Kidney (tissue), 14 donors: Measurements from ENCODE around the gene DISP3. TPM values are rescaled to one million over a fixed set of nuclear protein-coding genes. Genes with fewer than 3 reads are reported as not detected.
"Not testable (repeated sequence)": the region's sequence is repeated elsewhere in the genome, so short reads cannot be mapped to it uniquely, and the experiment has no call there.

ENCODE experiments used
- DNase-seq, 5 donors: peaks; one replicate each; pipeline ENCODE4 v3.0.0-alpha.2; 2013 to 2020
- FAIRE-seq: peaks from 2 replicates; lab custom pipeline; 2012; peaks lifted over from hg19 to GRCh38; lab: Jason Lieb, UNC
- H3K27ac ChIP-seq, 2 donors: one replicate each; pipeline ENCODE4 v1.7.0; 2013; ENCODE audit warnings: low read depth in 2 of 2, low read length in 2 of 2, inconsistent platforms in 1 of 2
- H3K27me3 ChIP-seq: one replicate; pipeline ENCODE4 v1.7.1; 2013; ENCODE audit warnings: low read length, inconsistent platforms; ENCODE audit not compliant: control insufficient read depth, insufficient read depth
- H3K36me3 ChIP-seq, 3 donors: one replicate each; pipeline versions ENCODE4 v1.7.0 to v1.7.1; 2013; ENCODE audit warnings: low read length in 3 of 3, control low read depth in 1 of 3, inconsistent platforms in 1 of 3; ENCODE audit not compliant: insufficient read depth in 3 of 3, control insufficient read depth in 2 of 3
- H3K4me1 ChIP-seq, 3 donors: one replicate each; pipeline versions ENCODE4 v1.7.0 to v1.7.1; 2013; ENCODE audit warnings: low read length in 3 of 3, inconsistent platforms in 1 of 3, low read depth in 1 of 3; ENCODE audit not compliant: control insufficient read depth in 2 of 3, insufficient read depth in 2 of 3
- H3K4me3 ChIP-seq, 3 donors: one replicate each; pipeline versions ENCODE4 v1.7.0 to v1.8.1; 2013; ENCODE audit warnings: low read length in 3 of 3, control low read depth in 1 of 3, inconsistent platforms in 1 of 3
- H3K9ac ChIP-seq, 3 donors: one replicate each; pipeline versions ENCODE4 v1.7.0 to v1.7.1; 2013; ENCODE audit warnings: low read length in 3 of 3, control low read depth in 1 of 3, inconsistent platforms in 1 of 3
- H3K9me3 ChIP-seq, 3 donors: one replicate each; pipeline versions ENCODE4 v1.7.0 to v1.7.1; 2013; ENCODE audit warnings: low read length in 3 of 3, control low read depth in 1 of 3, inconsistent platforms in 1 of 3; ENCODE audit not compliant: control insufficient read depth in 2 of 3, insufficient read depth in 1 of 3
- CTCF ChIP-seq: IDR thresholded peaks from 3 replicates; pipeline ENCODE4 v1.5.1; 2012; ENCODE audit warnings: mild to moderate bottlenecking, moderate library complexity, borderline replicate concordance; ENCODE audit not compliant: insufficient read depth; ENCODE audit errors: extremely low read depth
- intact Hi-C: fragments of 100-400 bp; cut with DNase I; formaldehyde crosslinking; loops from one replicate; pipeline ENCODE4 v1.11.1; 2022
- polyA plus RNA-seq: library from polyadenylated mRNA; stranded (reverse); fragments of 350-450 nt; fragmentation: Illumina TruSeq; extraction: RNeasy Lipid Tissue Mini Kit (QIAGEN cat#74804); gene quantifications from one replicate; pipeline ENCODE4 v1.2.3, GENCODE V29; 2014; ENCODE audit warnings: low read depth, low replicate concordance; ENCODE audit not compliant: insufficient read depth
- total RNA-seq: library from RNA; stranded (reverse); fragmentation: NEBNext Ultra II Directional; extraction: Animal tissue kit (Norgen Biotek cat#: 25700); gene quantifications from one replicate; pipeline ENCODE4 v1.2.1, GENCODE V29; 2021
- donor health status: control.
- donor health status: control.
- donor health status: control.
- donor health status: control.
- donor health status: control.
- donor health status: DM: yes; HTN: yes; CAD: no.
- donor health status: Normal renal cell carcinoma (clear cell type).

DISP3 gene
- total and polyA plus RNA-seq, 2 donors from 2014 or later, result 0.19 TPM; not detected in 1

- intact Hi-C loops, result no loop called here
- Histone ChIP-seq H3K4me1 (no peaks in the 10 kb centered on the region), H3K27me3 (no peaks in the 10 kb centered on the region)
These were observed 100.6 kb downstream of the DISP3 start for GRCh38 chr1:11579506-11579905.

DNA sequence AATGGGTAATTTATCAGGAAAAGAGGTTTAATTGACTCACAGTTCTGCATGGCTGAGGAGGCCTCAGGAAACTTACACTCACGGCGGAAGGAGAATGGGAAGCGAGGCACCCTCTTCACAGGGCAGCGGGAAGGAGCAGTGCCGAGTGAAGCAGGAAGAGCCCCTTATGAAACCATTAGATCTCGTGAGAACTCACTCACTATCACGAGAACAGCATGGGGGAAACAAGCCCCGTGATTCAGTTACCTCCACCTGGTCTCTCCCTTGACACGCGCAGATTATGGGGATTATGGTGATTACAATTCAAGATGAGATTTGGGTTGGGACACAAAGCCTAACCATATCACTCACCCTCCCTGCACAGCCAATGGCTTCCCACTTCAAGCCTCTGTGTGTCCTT is 101.1 kb downstream of the DISP3 start:
- DNase-seq, H3K9ac ChIP-seq, H3K4me3 ChIP-seq, H3K36me3 ChIP-seq, H3K27ac ChIP-seq, intact Hi-C loops, H3K4me1 ChIP-seq, H3K9me3 ChIP-seq, FAIRE-seq, H3K27me3 ChIP-seq: not testable (repeated sequence)

More at GRCh38 chr1:11579506-11579905, 100.6 kb downstream of the DISP3 start:
- H3K9ac ChIP-seq, result no peak overlapping the region
- no peaks in the 10 kb centered on the region for H3K36me3 ChIP-seq
- no peak overlapping the region for H3K4me3 ChIP-seq
- TF ChIP-seq CTCF, result no peak
- no peak overlapping the region for H3K27ac ChIP-seq
- peaks cover 0 to 6% (median 0%) of the 10 kb centered on the region in 3 donors for H3K9me3 ChIP-seq
- FAIRE-seq, result no peak
- DNase-seq, result no peak

DNA sequence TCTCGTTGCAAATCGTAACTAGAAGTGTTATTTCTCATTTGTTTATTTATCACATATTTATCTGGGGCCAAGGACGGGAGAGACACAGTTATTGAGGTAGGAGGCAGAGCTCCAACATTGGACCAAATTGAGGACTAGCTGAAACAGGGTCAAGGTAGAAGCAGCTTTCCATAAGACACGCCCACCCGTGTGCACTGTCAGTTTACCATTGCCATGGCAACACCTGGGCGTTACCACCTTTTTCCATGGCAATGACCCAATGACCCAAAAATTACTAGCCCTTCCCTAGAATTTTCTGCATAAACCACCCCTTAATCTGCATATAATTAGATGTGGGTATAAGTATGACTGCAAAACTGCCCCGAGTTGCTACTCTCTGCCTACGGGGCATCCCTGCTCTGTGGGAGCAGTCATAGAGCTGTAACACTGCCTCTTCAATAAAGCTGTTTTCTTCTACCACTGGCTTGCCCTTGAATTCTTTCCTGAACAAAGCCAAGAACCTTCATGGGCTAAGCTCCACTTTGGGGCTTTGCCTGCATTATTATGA is 102.6 kb downstream of the DISP3 start:
- Histone ChIP-seq H3K9me3 (peaks cover 0 to 6% (median 0%) of the 10 kb centered on the region in 3 donors), H3K4me3 (no peak overlapping the region), H3K27me3 (no peaks in the 10 kb centered on the region), H3K9ac (no peak overlapping the region), H3K36me3 (no peaks in the 10 kb centered on the region), H3K27ac (no peak overlapping the region), H3K4me1 (no peaks in the 10 kb centered on the region)
- intact Hi-C loops, result no loop called here
- no peak for DNase-seq
- TF ChIP-seq CTCF, result no peak
- no peak for FAIRE-seq

DNA sequence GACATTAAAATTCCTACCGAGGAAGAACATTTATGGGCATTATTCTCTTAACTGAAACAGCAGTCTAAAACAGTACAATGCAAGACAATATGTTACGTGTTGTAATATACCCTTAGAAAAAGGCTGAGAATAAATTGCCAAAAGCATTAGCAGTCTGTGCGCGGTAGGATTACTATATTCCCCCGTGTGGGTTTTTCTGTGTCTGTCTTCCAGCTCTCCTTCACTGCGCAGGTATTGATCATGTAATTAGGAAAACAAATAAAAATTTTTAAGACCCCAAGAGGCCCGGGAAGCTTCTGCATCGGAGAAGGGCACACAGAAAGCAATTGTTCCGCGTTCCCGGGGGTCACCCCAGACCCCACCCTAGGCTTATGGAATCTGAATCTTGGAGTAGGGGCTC is 106.4 kb downstream of the DISP3 start:
- intact Hi-C loops, result no loop called here
- no peaks in the 10 kb centered on the region for H3K27me3 ChIP-seq
- H3K4me1 ChIP-seq, result no peaks in the 10 kb centered on the region
- FAIRE-seq (no peak), DNase-seq (no peak)
- no peak for TF ChIP-seq CTCF
- H3K9me3 ChIP-seq, result peaks cover 0 to 6% (median 0%) of the 10 kb centered on the region in 3 donors
- no peaks in the 10 kb centered on the region for H3K36me3 ChIP-seq
- H3K27ac ChIP-seq, result no peak overlapping the region
- H3K4me3 ChIP-seq, result no peak overlapping the region
- no peak overlapping the region for H3K9ac ChIP-seq

Other genes starting within 250 kb of the DISP3 start
- gene MTOR, start 216.6 kb upstream of the DISP3 start, total RNA-seq, result 36.8 TPM
- 16.0 TPM for gene MTOR, start 216.6 kb upstream of the DISP3 start, polyA plus RNA-seq
- 14.0 TPM for gene UBIAD1, start 206.0 kb upstream of the DISP3 start, total RNA-seq
- gene UBIAD1, start 206.0 kb upstream of the DISP3 start, polyA plus RNA-seq, result 5.6 TPM
- 10.2 TPM for gene FBXO2, start 175.3 kb downstream of the DISP3 start, total RNA-seq
- 38.4 TPM for gene FBXO2, start 175.3 kb downstream of the DISP3 start, polyA plus RNA-seq
- gene FBXO44, start 175.7 kb downstream of the DISP3 start, total RNA-seq, result 22.5 TPM
- gene FBXO44, start 175.7 kb downstream of the DISP3 start, polyA plus RNA-seq, result 66.6 TPM
- gene FBXO6, start 185.0 kb downstream of the DISP3 start, total RNA-seq, result 8.1 TPM
- gene FBXO6, start 185.0 kb downstream of the DISP3 start, polyA plus RNA-seq, result 11.2 TPM
- 36.8 TPM for gene MAD2L2, start 202.0 kb downstream of the DISP3 start, total RNA-seq
- gene MAD2L2, start 202.0 kb downstream of the DISP3 start, polyA plus RNA-seq, result 51.7 TPM
- gene DRAXIN, start 212.6 kb downstream of the DISP3 start, total RNA-seq, result 0.28 TPM
- 0.17 TPM for gene DRAXIN, start 212.6 kb downstream of the DISP3 start, polyA plus RNA-seq